ENCODE measurements around the gene EPG5. TPM values are rescaled to one million over a fixed set of nuclear protein-coding genes. Genes with fewer than 3 reads are reported as not detected.
A peak's percentile ranks its signal among the peaks of the same experiment; 100 is the strongest.
"Not testable (repeated sequence)": the region's sequence is repeated elsewhere in the genome, so short reads cannot be mapped to it uniquely, and the experiment has no call there.

EPG5 gene
- total RNA-seq, 1 donor from 2014 or later, result 29.0 TPM

GRCh38 chr18:45993438-45993837 is 26.3 kb upstream of the EPG5 start:
- peaks cover 7% of the 10 kb centered on the region for H3K4me1 ChIP-seq (ENCODE audit: insufficient read depth, low read length)
- no peaks in the 10 kb centered on the region for H3K79me2 ChIP-seq (ENCODE audit: insufficient read depth, low read length)
- H3K9me3 Mint-ChIP-seq (ENCODE audit: unreplicated experiment), result no peaks in the 10 kb centered on the region
- no peak overlapping the region for H2AFZ ChIP-seq (ENCODE audit: low read depth, low read length)
- H3K4me3 ChIP-seq (ENCODE audit: insufficient read depth, low read depth, low read length), result no peak overlapping the region
- FAIRE-seq (peak; percentile 98), DNase-seq (ENCODE audit: low read depth) (peak; percentile 86)
- no peaks in the 10 kb centered on the region for H3K9me3 ChIP-seq (ENCODE audit: insufficient read depth, low read depth, low read length)
- peak overlapping the region; percentile 33 for H3K27ac ChIP-seq (ENCODE audit: low read depth, low read length)
- no peaks in the 10 kb centered on the region for H3K36me3 ChIP-seq (ENCODE audit: insufficient read depth, low read length)
- H3K4me1 Mint-ChIP-seq (ENCODE audit: low read depth, unreplicated experiment), result peaks cover 8% of the 10 kb centered on the region
- H3K36me3 Mint-ChIP-seq (ENCODE audit: low read depth, unreplicated experiment), result peaks cover 4% of the 10 kb centered on the region
- H3K4me2 ChIP-seq (ENCODE audit: low read length), result peak overlapping the region; percentile 30
- H3K4me3 Mint-ChIP-seq (ENCODE audit: unreplicated experiment), result no peak overlapping the region
- H4K20me1 ChIP-seq (ENCODE audit: insufficient read depth, low read length), result no peaks in the 10 kb centered on the region
- no peaks in the 10 kb centered on the region for H3K27me3 Mint-ChIP-seq (ENCODE audit: low read depth, unreplicated experiment)
- H3K27ac Mint-ChIP-seq (ENCODE audit: unreplicated experiment), result no peak overlapping the region
- no peak for TF ChIP-seq EZH2 (IDR thresholded peaks at IDR 0.05; ENCODE audit: insufficient read depth, low read length)
- TF ChIP-seq CTCF (IDR thresholded peaks at IDR 0.05; ENCODE audit: insufficient read depth, low read depth, low read length), result no peak
- H3K9ac ChIP-seq (ENCODE audit: low read length), result no peak overlapping the region
- H3K27me3 ChIP-seq (ENCODE audit: insufficient read depth, low read length), result no peaks in the 10 kb centered on the region

GRCh38 chr18:45992527-45992926 is 25.4 kb upstream of the EPG5 start:
- not testable (repeated sequence) for H3K9me3 Mint-ChIP-seq (ENCODE audit: unreplicated experiment); H3K9me3 ChIP-seq (ENCODE audit: insufficient read depth, low read depth, low read length); H2AFZ ChIP-seq (ENCODE audit: low read depth, low read length); H3K4me1 ChIP-seq (ENCODE audit: insufficient read depth, low read length); H3K36me3 ChIP-seq (ENCODE audit: insufficient read depth, low read length); H3K27me3 ChIP-seq (ENCODE audit: insufficient read depth, low read length); H3K4me2 ChIP-seq (ENCODE audit: low read length); H3K79me2 ChIP-seq (ENCODE audit: insufficient read depth, low read length); FAIRE-seq; H3K9ac ChIP-seq (ENCODE audit: low read length); H3K27ac Mint-ChIP-seq (ENCODE audit: unreplicated experiment); H3K27ac ChIP-seq (ENCODE audit: low read depth, low read length); H3K4me3 ChIP-seq (ENCODE audit: insufficient read depth, low read depth, low read length); H3K36me3 Mint-ChIP-seq (ENCODE audit: low read depth, unreplicated experiment); H4K20me1 ChIP-seq (ENCODE audit: insufficient read depth, low read length); DNase-seq (ENCODE audit: low read depth); H3K27me3 Mint-ChIP-seq (ENCODE audit: low read depth, unreplicated experiment); H3K4me3 Mint-ChIP-seq (ENCODE audit: unreplicated experiment); H3K4me1 Mint-ChIP-seq (ENCODE audit: low read depth, unreplicated experiment)

- no peak overlapping the region for H3K4me3 Mint-ChIP-seq (ENCODE audit: unreplicated experiment)
- H3K4me1 Mint-ChIP-seq (ENCODE audit: low read depth, unreplicated experiment), result peaks cover 8% of the 10 kb centered on the region
- no peaks in the 10 kb centered on the region for H3K9me3 ChIP-seq (ENCODE audit: insufficient read depth, low read depth, low read length)
These were observed 24.7 kb upstream of the EPG5 start for GRCh38 chr18:45991788-45992187.

More at GRCh38 chr18:45991788-45992187, 24.7 kb upstream of the EPG5 start:
- Histone ChIP-seq H3K9ac (ENCODE audit: low read length) (no peak overlapping the region), H3K4me2 (ENCODE audit: low read length) (no peak overlapping the region), H3K36me3 (ENCODE audit: insufficient read depth, low read length) (no peaks in the 10 kb centered on the region), H4K20me1 (ENCODE audit: insufficient read depth, low read length) (no peaks in the 10 kb centered on the region), H3K79me2 (ENCODE audit: insufficient read depth, low read length) (no peaks in the 10 kb centered on the region), H3K4me3 (ENCODE audit: insufficient read depth, low read depth, low read length) (no peak overlapping the region), H3K4me1 (ENCODE audit: insufficient read depth, low read length) (peaks cover 7% of the 10 kb centered on the region), H2AFZ (ENCODE audit: low read depth, low read length) (no peak overlapping the region), H3K27ac (ENCODE audit: low read depth, low read length) (no peak overlapping the region), H3K27me3 (ENCODE audit: insufficient read depth, low read length) (no peaks in the 10 kb centered on the region)
- Mint-ChIP-seq H3K36me3 (ENCODE audit: low read depth, unreplicated experiment) (peaks cover 4% of the 10 kb centered on the region), H3K27ac (ENCODE audit: unreplicated experiment) (no peak overlapping the region), H3K9me3 (ENCODE audit: unreplicated experiment) (no peaks in the 10 kb centered on the region), H3K27me3 (ENCODE audit: low read depth, unreplicated experiment) (no peaks in the 10 kb centered on the region)
- FAIRE-seq, result no peak
- DNase-seq (ENCODE audit: low read depth), result no peak
- TF ChIP-seq CTCF (IDR thresholded peaks at IDR 0.05; ENCODE audit: insufficient read depth, low read depth, low read length), result no peak
- TF ChIP-seq EZH2 (IDR thresholded peaks at IDR 0.05; ENCODE audit: insufficient read depth, low read length), result no peak
